NOMO-1 treated with dmso at 0.1 percent for 144 hours (cell line): Measurements from ENCODE around the gene ZMIZ1.
"Not testable (repeated sequence)": the region's sequence is repeated elsewhere in the genome, so short reads cannot be mapped to it uniquely, and the experiment has no call there.

ENCODE experiments used
- DNase-seq: peaks from one replicate; lab custom pipeline; 2025; ENCODE audit not compliant: unreplicated experiment; lab: John Stamatoyannopoulos, UW

The ZMIZ1 gene

DNA sequence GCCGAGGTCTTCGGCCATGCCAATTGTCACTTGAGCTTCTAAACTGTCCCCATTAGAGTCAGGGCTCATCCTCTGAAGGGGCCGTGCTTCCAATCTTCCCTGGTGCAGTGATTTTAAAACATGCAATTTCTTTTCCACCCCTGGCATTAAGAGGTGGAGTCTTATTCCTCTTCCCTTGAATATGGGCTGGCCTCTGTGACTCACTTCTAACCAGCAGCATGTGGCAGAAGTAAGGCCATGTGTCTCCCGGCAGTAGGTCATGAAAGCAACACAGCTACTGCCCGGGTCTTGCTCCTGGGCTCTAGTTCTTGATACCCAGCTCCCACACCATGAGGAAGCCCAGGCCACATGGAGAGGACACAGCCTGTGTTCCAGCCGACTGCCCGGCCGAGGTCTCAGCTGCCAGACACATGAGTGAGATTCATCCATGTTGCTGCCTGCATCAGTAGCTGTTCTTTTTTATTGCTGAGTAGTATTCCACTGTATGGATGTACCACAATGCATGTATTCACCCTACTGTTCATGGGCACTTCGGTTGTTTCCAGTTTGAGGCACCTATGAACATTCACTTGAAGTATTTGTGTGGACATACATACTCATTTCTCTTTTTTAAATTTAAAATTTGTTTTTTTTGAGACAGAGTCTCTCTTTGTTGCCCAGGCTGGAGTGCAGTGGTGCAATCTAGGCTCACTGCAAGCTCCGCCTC lies 264.0 kb downstream of the ZMIZ1 start:
- not testable (repeated sequence) for DNase-seq

DNA sequence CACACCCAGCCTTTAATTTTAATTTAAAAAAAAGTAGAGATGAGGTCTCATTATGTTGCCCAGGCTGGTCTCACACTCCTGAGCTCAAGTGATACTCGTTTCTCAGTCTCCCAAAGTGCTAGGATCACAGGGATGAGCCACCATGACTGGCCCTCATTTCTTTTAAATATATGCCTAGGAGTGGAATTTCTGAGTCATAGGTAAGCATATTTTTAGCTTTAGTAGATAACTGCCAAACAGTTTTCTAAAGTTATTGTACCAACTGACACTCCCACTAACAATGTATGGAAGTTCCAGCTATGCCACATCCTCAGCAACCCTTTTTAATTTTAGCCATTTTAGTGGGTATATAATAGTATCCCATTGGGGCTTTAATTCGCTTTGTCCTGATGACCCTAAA lies 264.7 kb downstream of the ZMIZ1 start:
- no peak for DNase-seq

DNA sequence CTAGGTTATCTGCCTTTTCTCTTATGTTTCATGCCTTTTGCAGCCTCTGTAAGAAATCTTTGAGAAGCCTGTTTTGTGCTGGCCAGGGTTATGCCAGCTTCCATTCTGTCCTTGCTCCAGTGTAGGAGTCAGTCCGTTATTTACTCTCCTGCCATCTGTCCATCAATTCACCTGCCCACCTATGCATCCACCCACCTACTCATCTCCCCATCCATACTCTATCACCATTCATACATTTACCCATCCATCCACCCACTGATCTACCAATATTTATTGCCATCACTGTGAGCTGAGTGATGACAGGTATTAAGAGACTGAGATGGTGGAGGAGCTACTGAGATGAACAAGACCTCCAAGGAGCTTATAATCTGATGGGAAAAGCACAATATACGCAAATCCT lies 265.8 kb downstream of the ZMIZ1 start:
- DNase-seq, result no peak

DNA sequence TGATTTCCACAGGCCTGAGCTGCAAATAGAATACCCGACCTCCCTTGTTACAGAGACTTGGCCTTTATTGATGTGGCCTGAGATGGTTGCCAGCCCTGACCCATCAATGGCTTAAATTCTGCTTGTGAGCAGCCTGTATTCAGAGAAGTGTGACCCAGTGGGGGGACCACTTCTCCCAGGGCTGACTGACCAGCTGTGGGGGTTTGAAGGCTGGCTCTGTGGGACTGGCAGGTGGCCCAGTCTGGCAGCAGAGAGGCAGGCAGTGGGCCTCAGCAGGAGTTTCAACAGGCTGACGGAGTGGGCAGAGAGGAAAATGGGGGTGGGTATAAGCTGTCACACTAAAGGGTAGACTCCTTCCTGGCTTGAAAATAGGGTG lies 266.3 kb downstream of the ZMIZ1 start:
- no peak for DNase-seq

DNA sequence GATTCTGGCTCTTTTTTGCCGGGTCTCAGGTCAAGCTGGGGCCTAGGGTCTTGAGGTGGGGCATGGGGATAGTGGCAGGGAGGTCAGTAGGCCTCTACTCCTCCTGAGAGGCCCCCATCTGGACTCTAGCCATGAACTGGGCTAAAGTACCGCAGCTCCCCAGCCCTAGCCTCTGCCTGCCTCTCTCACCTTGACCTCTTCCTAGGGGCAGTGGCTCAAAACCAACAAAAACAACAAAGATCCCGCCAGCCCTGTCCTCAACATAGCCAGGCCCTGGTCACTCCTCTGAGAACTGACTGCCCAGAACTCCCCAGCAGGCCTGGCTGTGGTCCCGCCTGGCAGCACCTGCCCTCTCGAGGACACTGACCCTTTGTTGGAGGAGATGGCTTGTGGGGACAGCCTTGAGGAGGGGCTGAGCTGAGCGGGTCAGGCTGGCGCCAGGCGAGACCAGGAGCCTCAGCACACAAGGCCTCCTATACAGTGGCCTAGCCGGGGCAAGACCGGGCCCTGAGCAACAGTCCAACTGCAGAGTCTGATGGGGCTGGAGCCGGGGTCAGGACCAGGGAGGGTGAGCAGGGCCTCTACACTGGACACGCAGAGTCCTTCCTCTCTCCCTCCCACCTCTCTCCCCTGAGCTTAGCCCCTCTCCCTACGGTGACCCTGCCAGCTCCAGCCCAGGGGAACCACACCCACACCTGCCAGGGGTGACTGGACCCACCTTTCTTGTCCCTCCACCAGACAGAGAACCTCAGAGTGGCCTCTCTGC lies 266.9 kb downstream of the ZMIZ1 start:
- DNase-seq, result no peak

DNA sequence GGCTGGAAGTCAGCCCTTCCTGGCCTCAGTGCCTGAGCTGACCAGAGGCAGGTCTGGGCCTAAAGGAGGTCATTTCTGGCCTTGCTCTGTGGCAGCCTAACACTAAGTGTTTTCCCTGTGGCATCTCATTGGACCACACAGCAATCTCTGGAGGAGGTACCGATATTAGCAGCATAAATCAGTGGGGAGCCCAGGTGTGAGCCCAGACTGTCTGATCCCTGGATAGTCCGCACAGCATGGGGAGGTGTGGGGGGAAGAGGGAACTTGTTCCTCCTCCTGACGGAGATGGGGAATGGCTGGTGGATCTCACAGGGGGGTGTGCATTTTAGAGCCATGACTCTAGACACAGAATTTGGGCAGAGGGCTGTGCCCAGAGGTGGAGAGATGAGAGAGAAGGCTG lies 267.5 kb downstream of the ZMIZ1 start:
- DNase-seq, result no peak

DNA sequence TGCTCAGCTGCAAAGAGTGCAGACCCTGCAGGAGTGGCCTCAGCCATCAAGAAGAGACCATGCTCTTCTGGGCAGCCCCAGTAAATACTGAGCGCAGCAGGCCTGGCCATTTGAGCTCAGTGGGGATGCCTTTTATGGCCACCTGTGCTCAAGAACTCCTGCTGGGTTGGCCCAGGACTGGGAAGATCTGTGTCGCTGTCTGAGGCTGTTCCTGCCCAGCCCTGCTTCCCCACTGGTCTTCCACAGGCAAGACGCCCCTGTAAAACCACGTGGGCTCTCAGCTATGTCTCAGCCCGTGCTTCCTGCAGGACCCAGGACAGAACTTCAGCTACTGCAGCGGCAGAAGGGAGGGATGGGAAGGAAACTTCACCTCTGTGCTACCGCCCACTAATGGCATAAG lies 268.0 kb downstream of the ZMIZ1 start:
- DNase-seq, result no peak

DNA sequence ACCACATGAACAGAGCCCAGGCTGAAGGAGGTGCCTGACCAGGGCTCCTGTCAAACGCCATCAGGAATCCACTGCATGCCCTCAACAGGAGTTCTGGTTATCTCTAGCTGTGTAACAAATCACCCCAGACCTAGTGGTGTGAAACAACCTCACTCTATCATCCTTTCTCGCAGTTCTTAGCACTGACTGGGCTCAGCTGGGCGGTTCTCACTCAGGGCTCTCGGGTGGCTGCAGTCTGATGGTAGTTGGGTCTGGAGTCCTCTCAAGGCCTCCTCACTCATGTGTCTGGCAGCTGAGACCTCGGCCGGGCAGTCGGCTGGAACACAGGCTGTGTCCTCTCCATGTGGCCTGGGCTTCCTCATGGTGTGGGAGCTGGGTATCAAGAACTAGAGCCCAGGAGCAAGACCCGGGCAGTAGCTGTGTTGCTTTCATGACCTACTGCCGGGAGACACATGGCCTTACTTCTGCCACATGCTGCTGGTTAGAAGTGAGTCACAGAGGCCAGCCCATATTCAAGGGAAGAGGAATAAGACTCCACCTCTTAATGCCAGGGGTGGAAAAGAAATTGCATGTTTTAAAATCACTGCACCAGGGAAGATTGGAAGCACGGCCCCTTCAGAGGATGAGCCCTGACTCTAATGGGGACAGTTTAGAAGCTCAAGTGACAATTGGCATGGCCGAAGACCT lies 269.2 kb downstream of the ZMIZ1 start:
- not testable (repeated sequence) for DNase-seq

DNA sequence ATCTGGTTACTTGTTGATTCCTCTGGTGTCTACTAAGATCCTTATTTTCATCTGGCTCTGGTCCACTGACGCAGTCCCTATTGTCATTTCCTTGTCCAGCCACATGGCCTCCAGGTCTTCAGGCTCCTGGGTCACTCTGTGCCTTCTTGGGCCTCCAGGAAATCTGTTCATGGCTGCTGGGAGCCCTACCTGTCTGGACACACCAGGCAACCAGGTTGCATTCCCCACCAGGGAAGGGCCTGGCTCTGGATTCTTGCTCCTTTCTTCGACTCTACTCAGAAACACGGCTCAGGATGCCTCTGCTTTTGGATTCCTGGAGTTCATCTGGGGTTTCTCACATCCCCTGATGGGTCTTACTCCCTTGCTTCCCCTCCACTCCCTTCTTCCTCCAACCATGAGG lies 270.5 kb downstream of the ZMIZ1 start:
- DNase-seq, result no peak

DNA sequence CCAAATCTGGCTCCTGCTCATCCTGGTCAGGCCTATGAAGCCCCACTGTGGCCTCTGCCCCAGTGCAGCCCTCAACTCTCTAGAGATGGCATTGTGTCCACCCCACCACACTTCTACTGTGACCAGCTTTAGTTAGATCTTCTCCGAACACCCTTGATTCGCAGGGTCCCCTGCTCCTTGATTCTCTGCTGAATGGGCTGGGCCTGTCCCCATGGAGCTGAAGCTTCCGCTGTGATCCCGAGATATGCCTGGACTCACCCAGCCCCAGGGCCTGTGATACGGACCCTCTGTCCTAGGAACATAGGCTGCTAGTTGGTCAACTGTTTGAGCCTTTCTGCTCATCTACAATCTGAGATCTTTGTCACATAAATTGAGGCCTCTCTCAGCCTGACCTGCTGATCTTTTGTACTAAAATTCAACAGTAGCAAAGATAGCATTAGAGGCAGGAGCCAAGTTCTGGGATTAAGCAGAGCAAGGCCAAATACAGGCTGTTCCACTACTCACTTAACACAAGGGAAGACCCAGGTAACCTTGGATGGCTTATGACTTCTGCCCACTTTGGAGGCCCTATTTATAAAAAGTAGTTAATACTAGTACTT lies 272.0 kb downstream of the ZMIZ1 start:
- no peak for DNase-seq

DNA sequence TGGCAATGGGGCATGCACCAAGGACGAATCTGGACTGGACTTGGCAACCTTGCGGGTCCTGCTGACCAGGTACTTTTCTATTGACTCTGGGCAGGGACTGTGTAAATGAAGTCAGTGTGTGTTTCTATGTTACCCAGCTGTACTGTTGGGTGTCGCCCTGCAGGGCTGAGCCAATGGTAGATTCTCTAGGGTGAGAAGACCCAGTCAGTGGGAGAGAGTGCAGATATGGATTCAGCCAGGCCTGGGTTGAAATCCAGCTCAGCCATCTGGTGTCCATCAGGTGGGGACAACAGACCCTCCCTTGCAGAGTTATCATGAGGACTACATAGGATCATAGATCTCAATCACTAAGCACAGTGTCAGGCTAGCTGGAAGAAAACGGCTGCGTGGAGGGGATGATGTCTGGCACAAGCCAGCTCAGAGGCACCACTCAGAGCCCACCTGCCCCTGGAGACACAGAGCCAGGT lies 273.6 kb downstream of the ZMIZ1 start:
- no peak for DNase-seq

DNA sequence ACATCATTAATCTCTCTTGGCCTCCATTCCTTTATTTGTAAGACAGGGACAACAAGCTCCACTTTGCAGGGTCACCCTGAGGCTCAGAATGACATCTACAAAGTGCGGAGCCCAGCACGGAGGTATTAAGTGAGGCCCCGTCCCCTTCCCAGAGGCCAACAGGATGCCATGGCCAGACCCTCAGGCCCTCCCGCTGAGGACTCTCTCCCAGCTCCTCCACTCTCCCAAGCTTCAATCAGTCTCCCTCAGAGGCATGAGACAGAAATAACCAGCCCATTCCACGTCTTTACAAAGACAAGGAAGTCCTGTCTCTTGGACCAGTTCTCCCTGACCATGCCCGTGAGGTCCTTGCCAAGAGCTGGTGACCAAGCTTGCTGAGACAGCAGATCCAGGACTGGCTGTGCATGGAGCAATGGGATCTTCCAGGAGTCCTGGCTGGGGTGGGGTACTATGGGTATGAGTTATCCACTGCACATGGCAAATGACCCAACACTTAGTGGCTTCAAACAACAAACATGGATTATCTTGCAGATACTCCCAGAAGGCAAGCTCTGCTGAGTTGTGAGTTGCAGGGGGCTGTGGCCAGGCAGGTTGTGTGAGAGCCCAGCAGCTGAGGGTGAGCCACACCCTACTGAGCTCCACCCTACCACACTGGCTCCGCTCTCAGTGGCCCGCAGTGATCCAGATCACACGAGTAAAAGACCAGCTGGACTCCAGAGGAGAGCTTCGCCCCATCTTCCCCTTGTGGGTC lies 274.2 kb downstream of the ZMIZ1 start:
- no peak for DNase-seq

DNA sequence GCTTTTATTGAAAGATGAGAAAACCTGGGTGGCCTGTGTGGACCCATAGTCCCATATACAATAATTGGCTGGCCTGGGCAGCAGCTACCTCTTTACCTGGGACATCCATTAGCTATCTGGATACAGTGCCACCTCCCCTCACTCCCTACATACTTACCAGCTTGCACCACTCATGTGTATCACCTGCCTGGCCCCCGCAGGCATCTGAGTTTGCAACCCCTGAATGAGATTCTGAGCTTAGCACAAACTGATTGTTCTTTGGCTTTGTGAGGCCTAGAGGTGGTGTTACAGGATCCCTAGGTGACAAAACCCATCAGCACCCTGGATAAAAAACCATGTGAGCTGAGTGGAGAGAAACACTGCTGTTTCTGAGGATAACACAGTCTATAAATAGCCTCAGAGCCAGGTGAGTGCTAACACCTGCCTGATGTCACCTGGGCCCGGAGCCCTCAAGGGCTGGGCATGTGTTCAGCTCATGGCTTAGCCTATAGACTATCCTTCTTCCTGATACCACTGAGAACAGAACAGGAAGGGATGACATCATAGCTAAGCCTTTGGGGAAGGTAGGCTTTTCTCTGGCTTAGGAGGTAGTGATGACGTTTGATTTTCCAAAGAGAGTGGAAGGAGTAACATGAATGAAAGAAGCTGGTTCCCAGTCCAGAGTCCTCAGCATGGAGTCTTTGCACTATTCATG lies 275.9 kb downstream of the ZMIZ1 start:
- DNase-seq, result no peak

DNA sequence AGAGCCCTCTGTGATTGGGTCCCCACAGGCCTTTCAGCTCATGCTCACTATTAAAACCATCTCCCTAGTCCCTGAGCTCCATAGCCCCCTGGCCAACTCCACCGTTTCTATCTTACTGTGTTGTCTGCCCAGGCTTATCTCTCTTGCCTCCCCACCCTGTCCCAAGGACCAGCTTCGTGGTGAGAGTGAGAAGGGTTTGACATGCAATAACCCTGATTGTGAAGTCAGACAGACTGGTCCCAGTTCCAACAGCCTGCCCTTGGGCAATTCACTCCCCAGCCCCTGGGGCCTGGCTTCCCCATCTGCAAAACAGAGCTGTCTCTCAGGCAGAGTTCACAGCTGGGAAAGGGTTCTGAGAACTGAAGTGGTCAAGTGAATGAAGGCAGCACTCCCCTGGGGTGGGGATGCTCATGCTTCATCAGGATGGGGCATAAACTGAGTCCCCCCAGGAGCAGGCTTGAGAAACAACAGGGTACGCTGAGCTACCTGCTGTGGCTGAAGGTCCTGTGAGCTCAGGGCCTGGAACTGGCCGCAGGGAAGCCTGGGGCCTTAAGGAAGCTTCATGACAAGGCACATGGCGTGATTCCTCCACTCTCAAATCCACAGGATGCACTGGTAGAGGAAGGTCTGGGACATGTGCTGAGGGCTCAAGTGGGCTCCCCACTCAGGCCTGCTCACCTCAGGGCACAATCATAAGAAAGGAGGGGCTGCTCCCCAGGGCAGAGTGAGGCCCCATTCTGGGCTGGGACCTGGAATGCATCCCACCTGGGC lies 276.7 kb downstream of the ZMIZ1 start:
- no peak for DNase-seq

DNA sequence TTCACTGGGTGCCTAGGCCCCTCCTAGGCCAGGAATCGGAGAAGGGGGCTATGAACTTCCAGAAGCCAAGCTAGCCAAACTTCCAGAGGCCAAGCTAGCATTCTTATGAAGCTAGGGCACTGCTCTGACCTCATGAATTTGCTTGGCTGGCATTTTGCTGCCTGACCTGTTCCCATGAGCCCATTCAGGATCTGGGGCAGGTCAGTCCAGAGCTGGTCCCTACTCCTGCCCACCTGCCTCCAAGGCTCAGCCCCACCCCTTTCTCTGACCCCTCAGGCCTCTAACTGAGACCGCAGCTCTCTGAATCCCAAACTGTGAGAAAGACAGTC lies 277.2 kb downstream of the ZMIZ1 start:
- DNase-seq, result no peak

DNA sequence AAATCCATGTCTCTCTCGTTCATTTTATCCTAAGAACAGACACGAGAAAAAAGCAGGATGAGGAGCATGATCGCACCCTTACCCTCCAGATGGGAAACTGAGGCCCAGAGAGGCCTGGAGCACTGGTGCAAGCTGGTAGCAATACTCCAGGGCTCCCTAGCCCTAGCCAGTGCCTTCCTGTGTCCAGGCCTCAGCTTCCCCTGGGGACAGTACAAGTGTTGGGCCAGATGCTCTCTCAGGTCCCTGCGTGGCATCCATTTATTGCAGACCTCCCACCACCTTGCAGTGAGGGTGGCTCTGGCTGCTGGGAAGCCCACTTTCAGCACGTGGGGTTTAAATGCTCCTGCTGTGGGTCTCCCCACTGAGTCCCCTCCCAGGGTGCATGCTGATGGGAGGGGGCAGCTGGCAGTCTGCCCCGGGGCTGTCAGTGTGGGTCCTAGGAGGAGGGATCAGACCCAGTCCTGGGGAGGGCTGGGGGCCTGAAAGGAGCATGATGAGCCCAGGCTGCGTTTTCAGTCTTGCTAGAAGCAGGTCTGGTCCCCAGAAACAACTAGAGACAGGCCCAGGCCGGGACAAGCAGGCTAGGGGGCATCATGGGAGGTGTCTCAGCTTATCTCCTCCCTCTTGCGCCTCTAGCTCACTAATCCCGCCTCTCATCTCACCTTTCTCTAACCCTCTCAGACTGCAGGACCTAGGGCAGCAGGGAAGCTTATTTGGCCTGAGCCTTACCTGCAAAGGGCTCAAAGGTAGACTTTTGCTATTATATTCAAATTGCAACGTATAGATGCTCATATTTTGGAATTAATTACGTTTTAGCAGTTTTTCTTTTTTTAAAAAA lies 277.8 kb downstream of the ZMIZ1 start:
- DNase-seq, result no peak

DNA sequence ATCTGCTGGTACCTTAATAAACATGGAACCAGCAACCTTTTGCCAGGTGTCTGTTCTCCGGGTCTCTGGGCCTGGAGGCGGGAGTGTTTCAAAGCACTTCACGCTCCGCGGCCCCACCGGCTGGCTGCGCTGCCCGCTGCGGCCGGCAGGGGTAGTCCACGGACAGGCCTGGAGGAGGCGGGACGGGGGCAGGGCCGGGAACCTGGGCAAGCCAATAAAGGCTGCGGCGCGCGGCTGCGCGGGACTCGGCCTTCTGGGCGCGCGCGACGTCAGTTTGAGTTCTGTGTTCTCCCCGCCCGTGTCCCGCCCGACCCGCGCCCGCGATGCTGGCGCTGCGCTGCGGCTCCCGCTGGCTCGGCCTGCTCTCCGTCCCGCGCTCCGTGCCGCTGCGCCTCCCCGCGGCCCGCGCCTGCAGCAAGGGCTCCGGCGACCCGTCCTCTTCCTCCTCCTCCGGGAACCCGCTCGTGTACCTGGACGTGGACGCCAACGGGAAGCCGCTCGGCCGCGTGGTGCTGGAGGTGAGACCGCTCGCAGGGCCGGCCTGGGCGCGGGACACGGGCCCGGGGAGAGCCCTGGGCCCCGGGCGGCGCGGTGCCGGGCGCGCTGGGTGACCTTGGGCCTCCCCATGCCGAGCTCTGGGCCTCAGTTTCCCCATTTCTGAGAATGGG lies 278.6 kb downstream of the ZMIZ1 start, which contains the start of gene PPIF:
Gene PPIF (plus strand): TSS at position 244 of the 668 bp plus-strand sequence. CDS start 80 bp downstream, at position 324.
- peak; percentile 84 for DNase-seq
